ENCODE measurements around the gene CXCR3.

The CXCR3 gene

DNA sequence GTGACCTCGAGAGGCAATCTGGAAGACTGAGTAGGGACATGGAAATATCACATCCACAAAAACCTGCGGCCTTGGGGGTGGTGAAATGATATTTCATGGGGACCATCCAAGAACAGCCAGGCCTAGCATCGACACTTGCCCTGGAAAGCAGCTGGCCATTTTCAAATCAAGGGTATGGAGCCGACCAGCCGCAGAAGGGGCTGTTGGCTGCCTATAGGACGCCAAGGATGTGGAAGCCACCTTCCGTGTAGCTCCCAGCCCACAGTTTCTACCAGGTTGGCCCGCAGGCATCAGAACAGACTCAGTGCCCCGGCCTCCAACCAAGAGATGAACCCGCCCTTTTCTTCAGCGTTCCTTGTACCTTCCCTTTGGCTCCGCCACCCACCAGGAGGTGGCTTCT, 43.6 kb upstream of the CXCR3 start:
- Histone ChIP-seq H3F3A (ENCODE audit: control insufficient read depth, insufficient read depth) (no peaks in the 10 kb centered on the region), H3K4me3 (ENCODE audit: low read length) (no peak overlapping the region), H3K27ac (ENCODE audit: low read depth, low read length) (no peak overlapping the region), H3K9me3 (ENCODE audit: control insufficient read depth, insufficient read depth, low read length) (no peaks in the 10 kb centered on the region), H3K79me2 (ENCODE audit: control insufficient read depth, low read length) (no peaks in the 10 kb centered on the region), H3K36me3 (ENCODE audit: control insufficient read depth, low read length) (no peaks in the 10 kb centered on the region), H3K27me3 (ENCODE audit: control insufficient read depth, low read length) (no peaks in the 10 kb centered on the region), H3K9me2 (replicated peaks; ENCODE audit: control insufficient read depth, low read length) (no peaks in the 10 kb centered on the region), H3K4me2 (ENCODE audit: low read length) (no peak overlapping the region), H3K4me1 (ENCODE audit: control insufficient read depth, low read length) (no peaks in the 10 kb centered on the region), H4K20me1 (ENCODE audit: control insufficient read depth, insufficient read depth, low read depth, low read length) (no peaks in the 10 kb centered on the region)
- TF ChIP-seq EZH2phosphoT487 (IDR thresholded peaks at IDR 0.05; ENCODE audit: borderline replicate concordance, low read length), result no peak
- TF ChIP-seq CTCF (IDR thresholded peaks at IDR 0.05; ENCODE audit: low read depth, low read length, poor library complexity, severe bottlenecking), result no peak

- TF ChIP-seq CTCF (IDR thresholded peaks at IDR 0.05; ENCODE audit: low read depth, low read length, poor library complexity, severe bottlenecking) (no peak), EZH2phosphoT487 (IDR thresholded peaks at IDR 0.05; ENCODE audit: borderline replicate concordance, low read length) (no peak)
- Histone ChIP-seq H3K4me3 (ENCODE audit: low read length) (no peak overlapping the region), H3K27me3 (ENCODE audit: control insufficient read depth, low read length) (no peaks in the 10 kb centered on the region), H3K36me3 (ENCODE audit: control insufficient read depth, low read length) (no peaks in the 10 kb centered on the region), H3K79me2 (ENCODE audit: control insufficient read depth, low read length) (no peaks in the 10 kb centered on the region), H3K4me2 (ENCODE audit: low read length) (no peak overlapping the region), H3K27ac (ENCODE audit: low read depth, low read length) (no peak overlapping the region), H3K4me1 (ENCODE audit: control insufficient read depth, low read length) (no peaks in the 10 kb centered on the region), H3F3A (ENCODE audit: control insufficient read depth, insufficient read depth) (no peaks in the 10 kb centered on the region), H3K9me2 (replicated peaks; ENCODE audit: control insufficient read depth, low read length) (no peaks in the 10 kb centered on the region), H4K20me1 (ENCODE audit: control insufficient read depth, insufficient read depth, low read depth, low read length) (no peaks in the 10 kb centered on the region), H3K9me3 (ENCODE audit: control insufficient read depth, insufficient read depth, low read length) (no peaks in the 10 kb centered on the region)
Observed at GRCh38 chrX:71660562-71661416, 42.5 kb upstream of the CXCR3 start.

DNA sequence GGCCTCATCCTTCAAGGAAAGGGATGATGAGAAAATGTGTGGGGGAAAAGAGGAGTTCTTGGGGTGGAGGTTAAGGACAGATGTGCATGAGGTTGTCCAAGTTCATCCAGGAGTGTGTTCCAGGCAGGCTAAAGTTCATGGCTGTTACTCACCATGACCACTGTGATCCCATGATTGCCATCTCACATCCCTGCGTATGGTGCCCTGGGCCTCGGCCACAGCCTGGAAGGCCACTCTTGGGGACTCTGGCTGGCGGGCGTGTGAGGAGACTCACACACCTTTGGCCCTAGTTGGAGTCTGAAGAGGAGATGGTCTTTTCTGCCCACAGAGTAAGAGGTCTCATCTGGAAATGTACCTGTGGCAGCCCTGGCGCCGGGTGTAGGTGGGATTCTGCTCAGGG, 41.6 kb upstream of the CXCR3 start:
- no peaks in the 10 kb centered on the region for H3K27me3 ChIP-seq (ENCODE audit: control insufficient read depth, low read length)
- H3F3A ChIP-seq (ENCODE audit: control insufficient read depth, insufficient read depth), result no peaks in the 10 kb centered on the region
- H3K4me1 ChIP-seq (ENCODE audit: control insufficient read depth, low read length), result no peaks in the 10 kb centered on the region
- TF ChIP-seq EZH2phosphoT487 (IDR thresholded peaks at IDR 0.05; ENCODE audit: borderline replicate concordance, low read length) (no peak), CTCF (IDR thresholded peaks at IDR 0.05; ENCODE audit: low read depth, low read length, poor library complexity, severe bottlenecking) (no peak)
- H3K36me3 ChIP-seq (ENCODE audit: control insufficient read depth, low read length), result no peaks in the 10 kb centered on the region
- H3K79me2 ChIP-seq (ENCODE audit: control insufficient read depth, low read length), result no peaks in the 10 kb centered on the region
- no peaks in the 10 kb centered on the region for H3K9me2 ChIP-seq (replicated peaks; ENCODE audit: control insufficient read depth, low read length)
- H3K9me3 ChIP-seq (ENCODE audit: control insufficient read depth, insufficient read depth, low read length), result no peaks in the 10 kb centered on the region
- H3K4me3 ChIP-seq (ENCODE audit: low read length), result no peak overlapping the region
- no peaks in the 10 kb centered on the region for H4K20me1 ChIP-seq (ENCODE audit: control insufficient read depth, insufficient read depth, low read depth, low read length)
- H3K27ac ChIP-seq (ENCODE audit: low read depth, low read length), result no peak overlapping the region
- H3K4me2 ChIP-seq (ENCODE audit: low read length), result no peak overlapping the region
